GM12878 (cell line): ENCODE results near the gene SLC35E3. TPM values are rescaled to one million over a fixed set of nuclear protein-coding genes. Genes with fewer than 3 reads are reported as not detected.

ENCODE experiments used
- ATAC-seq: fragments of 200-7000 bp; cut with Tn5 transposase; 3 replicates; pipeline ENCODE4 v1.9.1; 2020; ENCODE audit warnings: mild to moderate bottlenecking, moderate library complexity
- BruUV-seq: library from RNA; stranded (reverse); fragments of 400-500 nt; replicated peaks from 2 replicates; lab custom pipeline; 2021; lab: Mats Ljungman, UMichigan
- CTCF ChIA-PET: fragments of 300-600 bp; sonication (Branson Sonifier 250); formaldehyde crosslinking; extraction: SDS; loops from one replicate; lab custom pipeline; 2021; ENCODE audit warnings: inconsistent platforms; lab: Yijun Ruan, JAX
- POLR2A ChIA-PET: fragments of 350-600 bp; formaldehyde crosslinking; extraction: SDS; loops from one replicate; lab custom pipeline; 2021; ENCODE audit warnings: inconsistent platforms; lab: Charles Lee
- RAD21 ChIA-PET: fragments of 300-600 bp; sonication (Branson Sonifier 250); formaldehyde crosslinking; loops from one replicate; lab custom pipeline; 2023; ENCODE audit warnings: antibody characterized with exemption; ENCODE audit not compliant: unreplicated experiment; lab: Charles Lee
- SMC1A ChIA-PET: fragments of 300-600 bp; sonication (Branson Sonifier 250); formaldehyde crosslinking; loops from one replicate; lab custom pipeline; 2023; ENCODE audit not compliant: unreplicated experiment, uncharacterized antibody; lab: Charles Lee
- DNase-seq: peaks from one replicate; pipeline ENCODE4 v3.0.0-alpha.2; 2011; ENCODE audit warnings: low read depth, low spot score
- FAIRE-seq: peaks from 3 replicates; lab custom pipeline; 2011; peaks lifted over from hg19 to GRCh38; lab: Jason Lieb, UNC
- H2AFZ ChIP-seq: 2 replicates; pipeline ENCODE4 v1.6.0; 2011; ENCODE audit warnings: low read depth, low read length, control low read depth; ENCODE audit not compliant: control insufficient read depth
- H3K27ac ChIP-seq: 2 replicates; pipeline ENCODE4 v1.5.1; 2011; ENCODE audit warnings: control low read depth; ENCODE audit not compliant: control insufficient read depth, insufficient read depth
- H3K27me3 ChIP-seq, 2 experiments: replicated peaks in 1 of 2; 2 replicates each; pipeline versions ENCODE4 v1.6.0 to v1.6.1; 2011; ENCODE audit warnings: low read length in 1 of 2; ENCODE audit not compliant: control insufficient read depth in 2 of 2, insufficient read depth in 2 of 2
- H3K36me3 ChIP-seq, 2 experiments: 2 replicates each; pipeline ENCODE4 v1.5.1; 2011; ENCODE audit warnings: low read length in 1 of 2; ENCODE audit not compliant: control insufficient read depth in 2 of 2, insufficient read depth in 2 of 2
- H3K4me1 ChIP-seq: 2 replicates; pipeline ENCODE4 v1.6.1; 2011; ENCODE audit warnings: mild to moderate bottlenecking, low read length, moderate library complexity, mixed read lengths; ENCODE audit not compliant: control insufficient read depth, insufficient read depth
- H3K4me2 ChIP-seq: 2 replicates; pipeline ENCODE4 v1.6.0; 2011; ENCODE audit warnings: control low read depth; ENCODE audit not compliant: control insufficient read depth, insufficient read depth
- H3K4me3 ChIP-seq: fragments of 200-600 bp; sonication (generic); 2 replicates; pipeline ENCODE4 v1.5.1; 2016
- H3K79me2 ChIP-seq: 2 replicates; pipeline ENCODE4 v1.6.0; 2011; ENCODE audit warnings: low read length; ENCODE audit not compliant: control insufficient read depth, insufficient read depth
- H3K9ac ChIP-seq: 2 replicates; pipeline ENCODE4 v1.8.0; 2011; ENCODE audit warnings: low read length, control low read depth, mixed read lengths; ENCODE audit not compliant: control insufficient read depth, insufficient read depth
- H3K9me3 ChIP-seq: replicated peaks from 3 replicates; pipeline ENCODE4 v1.5.1; 2011; ENCODE audit warnings: mild to moderate bottlenecking, low read length; ENCODE audit not compliant: control insufficient read depth, insufficient read depth
- H4K20me1 ChIP-seq: 2 replicates; pipeline ENCODE4 v1.6.0; 2011; ENCODE audit not compliant: control insufficient read depth, insufficient read depth
- ATF7 ChIP-seq: fragments of 450-650 bp; IDR thresholded peaks from 2 replicates; pipeline ENCODE4 v1.6.1; 2016; ENCODE audit warnings: low read depth, mild to moderate bottlenecking
- CEBPB ChIP-seq, 2 experiments: fragments of 150-350 bp in 1 of 2; IDR thresholded peaks; 2 replicates each; pipeline ENCODE4 v1.6.1; 2012 to 2014; ENCODE audit warnings: low read depth in 2 of 2, low read length in 2 of 2, borderline replicate concordance in 1 of 2, inconsistent platforms in 1 of 2
- CEBPZ ChIP-seq: fragments of 150-350 bp; IDR thresholded peaks from 2 replicates; pipeline ENCODE4 v1.6.1; 2016; ENCODE audit warnings: low read depth, low read length
- CHD4 ChIP-seq: fragments of 200-600 bp; sonication (generic); IDR thresholded peaks from 2 replicates; pipeline ENCODE4 v1.6.1; 2016; ENCODE audit warnings: mild to moderate bottlenecking
- FOS ChIP-seq: IDR thresholded peaks from 3 replicates; pipeline ENCODE4 v1.6.1; 2011; ENCODE audit warnings: borderline replicate concordance; ENCODE audit not compliant: insufficient read length; ENCODE audit errors: extremely low read depth
- IKZF1 ChIP-seq: fragments of 450-650 bp; conservative IDR thresholded peaks from 2 replicates; pipeline ENCODE4 v1.6.1; 2017; ENCODE audit warnings: antibody characterized with exemption, mild to moderate bottlenecking
- MLLT1 ChIP-seq: fragments of 450-650 bp; IDR thresholded peaks from 2 replicates; pipeline ENCODE4 v1.6.1; 2016; ENCODE audit warnings: mild to moderate bottlenecking
- MYC ChIP-seq: IDR thresholded peaks from 2 replicates; pipeline ENCODE4 v1.6.1; 2011; ENCODE audit warnings: mild to moderate bottlenecking, low read length, moderate library complexity, inconsistent platforms; ENCODE audit not compliant: insufficient read depth, insufficient replicate concordance, insufficient read length, severe bottlenecking
- NFYB ChIP-seq: IDR thresholded peaks from 2 replicates; pipeline ENCODE4 v1.6.1; 2011; ENCODE audit warnings: low read depth, mild to moderate bottlenecking, low read length, improper control_type of control experiment, moderate library complexity; ENCODE audit not compliant: insufficient read depth
- PML ChIP-seq: IDR thresholded peaks from 2 replicates; pipeline ENCODE4 v1.6.1; 2012; ENCODE audit warnings: low read length, inconsistent platforms
- POLR2A ChIP-seq: IDR thresholded peaks from 2 replicates; pipeline ENCODE4 v1.6.1; 2011; ENCODE audit warnings: low read depth, mild to moderate bottlenecking, low read length
- POU2F2 ChIP-seq: IDR thresholded peaks from 3 replicates; pipeline ENCODE4 v1.6.1; 2011; ENCODE audit warnings: low read depth, mild to moderate bottlenecking, low read length, borderline replicate concordance
- TARDBP ChIP-seq: IDR thresholded peaks from 2 replicates; pipeline ENCODE4 v1.6.1; 2016; ENCODE audit warnings: borderline replicate concordance
- TCF3 ChIP-seq: IDR thresholded peaks from 2 replicates; pipeline ENCODE4 v1.6.1; 2012; ENCODE audit warnings: low read depth, mild to moderate bottlenecking, low read length, borderline replicate concordance; ENCODE audit not compliant: insufficient read depth
- ZNF207 ChIP-seq: fragments of 450-650 bp; IDR thresholded peaks from 2 replicates; pipeline ENCODE4 v1.6.1; 2014; ENCODE audit warnings: antibody characterized with exemption, mild to moderate bottlenecking, borderline replicate concordance
- ZNF687 ChIP-seq: fragments of 450-650 bp; IDR thresholded peaks from 2 replicates; pipeline ENCODE4 v1.6.1; 2017; ENCODE audit warnings: mild to moderate bottlenecking, moderate library complexity
- WGBS: methylation state at CpG from one replicate; pipeline ENCODE4 v1.1.6; 2016; ENCODE audit warnings: low lambda C conversion rate; ENCODE audit not compliant: insufficient replicate concordance, insufficient coverage; ENCODE audit errors: missing lambda C conversion rate; 5-methylcytosine and 5-hydroxymethylcytosine counted together
- in situ Hi-C: fragments of 300-500 bp; cut with MboI; formaldehyde crosslinking; loops from 9 replicates; pipeline ENCODE4 v1.14.3; 2018; ENCODE audit warnings: mixed read lengths
- intact Hi-C: fragments of 100-400 bp; cut with micrococcal nuclease; formaldehyde crosslinking; loops from one replicate; pipeline ENCODE4 v1.14.2; 2022; ENCODE audit not compliant: unreplicated experiment
- polyA plus RNA-seq, 11 experiments: library from polyadenylated mRNA; depleted of rRNA in 4 of 11; unstranded in 6 of 11; stranded (reverse) in 5 of 11; fragments of >200 nt; fragmentation: Nextera tagmentation in 4 of 11; fragmentation: Illumina TruSeq in 1 of 11; extraction: Ambion mirVana in 4 of 11; extraction: Trizol in 1 of 11; gene quantifications; 1 replicate in 1 of 11; 2 replicates in 10 of 11; pipeline versions ENCODE4 v1.2.1 to v1.2.3, GENCODE V29; 2011 to 2016; ENCODE audit warnings: inconsistent platforms in 2 of 11, missing spikeins in 2 of 11, low read depth in 1 of 11
- total RNA-seq, 4 experiments: library from RNA; depleted of rRNA in 3 of 4; stranded (reverse); fragments of >200 nt in 3 of 4; fragmentation: Illumina TruSeq in 1 of 4; extraction: Trizol in 1 of 4; gene quantifications; 2 replicates each; pipeline versions ENCODE4 v1.2.1 to v1.2.3, GENCODE V29; 2013 to 2021

Gene SLC35E3
- total and polyA plus RNA-seq, 10 of the 15 experiments (the other 5 are each of a cell fraction or from before 2014, with no cell fraction given), result 3.6 to 19.8 (median 6.1) TPM

GRCh38 chr12:68766646-68767045 is 20.7 kb downstream of the SLC35E3 start:
- no peaks in the 10 kb centered on the region for H3K9me3 ChIP-seq
- no peak overlapping the region for H3K4me2 ChIP-seq
- H3K27ac ChIP-seq, result no peak overlapping the region
- ChIA-PET CTCF (interaction anchor here (0.7 to 1.4 kb wide), 2 partner anchors 15 to 98 kb away, joined by 3 read pairs; no protein-coding TSS in a partner anchor), POLR2A (interaction anchor here (0.6 kb wide), 1 partner anchor 583 kb away, joined by 3 read pairs; no protein-coding TSS in a partner anchor), RAD21 (no interaction called here), SMC1A (no interaction called here)
- 97% methylated on average over 2 of the region's 2 CpGs for WGBS
- no peaks in the 10 kb centered on the region for H3K4me1 ChIP-seq
- H3K9ac ChIP-seq, result no peak overlapping the region
- no peaks in the 10 kb centered on the region for H3K27me3 ChIP-seq
- no peak for DNase-seq
- no peak for FAIRE-seq
- no peaks in the 10 kb centered on the region for H3K79me2 ChIP-seq
- H3K36me3 ChIP-seq, result peaks cover 0 to 3% of the 10 kb centered on the region in 2 experiments; a peak in 1 of 4 replicates
- H2AFZ ChIP-seq, result no peak overlapping the region
- in situ Hi-C loops (no loop called here), intact Hi-C loops (no loop called here)
- H3K4me3 ChIP-seq, result no peak overlapping the region
- no peaks in the 10 kb centered on the region for H4K20me1 ChIP-seq
- ATAC-seq, result no peak
- BruUV-seq, result no TSS peak
- no peak for TF ChIP-seq IKZF1
- TF ChIP-seq MYC, result no peak
- TF ChIP-seq CEBPZ, result no peak
- no peak for TF ChIP-seq NFYB
- no peak for TF ChIP-seq POU2F2
- TF ChIP-seq ATF7, result no peak
- TF ChIP-seq TARDBP, result no peak
- no peak for TF ChIP-seq ZNF207
- no peak for TF ChIP-seq PML
- TF ChIP-seq POLR2A, result no peak
- no peak for TF ChIP-seq TCF3
- no peak for TF ChIP-seq FOS
- no peak for TF ChIP-seq CHD4
- TF ChIP-seq MLLT1, result no peak
- TF ChIP-seq ZNF687, result no peak
- TF ChIP-seq CEBPB (IDR thresholded peaks at IDR 0.05; ENCODE audit: borderline replicate concordance in 1 of 2, low read depth in 2 of 2, low read length in 2 of 2), result no peak
